ENCODE data around the gene FXYD7.

The FXYD7 gene

GRCh38 chr19:35141837-35142605 is 1.0 kb upstream of the FXYD7 start:
- no peak for DNase-seq (ENCODE audit: low read depth)
- H3K4me3 ChIP-seq (ENCODE audit: low read depth, low read length) = no peak overlapping the region
- TF ChIP-seq, protein P1, sequence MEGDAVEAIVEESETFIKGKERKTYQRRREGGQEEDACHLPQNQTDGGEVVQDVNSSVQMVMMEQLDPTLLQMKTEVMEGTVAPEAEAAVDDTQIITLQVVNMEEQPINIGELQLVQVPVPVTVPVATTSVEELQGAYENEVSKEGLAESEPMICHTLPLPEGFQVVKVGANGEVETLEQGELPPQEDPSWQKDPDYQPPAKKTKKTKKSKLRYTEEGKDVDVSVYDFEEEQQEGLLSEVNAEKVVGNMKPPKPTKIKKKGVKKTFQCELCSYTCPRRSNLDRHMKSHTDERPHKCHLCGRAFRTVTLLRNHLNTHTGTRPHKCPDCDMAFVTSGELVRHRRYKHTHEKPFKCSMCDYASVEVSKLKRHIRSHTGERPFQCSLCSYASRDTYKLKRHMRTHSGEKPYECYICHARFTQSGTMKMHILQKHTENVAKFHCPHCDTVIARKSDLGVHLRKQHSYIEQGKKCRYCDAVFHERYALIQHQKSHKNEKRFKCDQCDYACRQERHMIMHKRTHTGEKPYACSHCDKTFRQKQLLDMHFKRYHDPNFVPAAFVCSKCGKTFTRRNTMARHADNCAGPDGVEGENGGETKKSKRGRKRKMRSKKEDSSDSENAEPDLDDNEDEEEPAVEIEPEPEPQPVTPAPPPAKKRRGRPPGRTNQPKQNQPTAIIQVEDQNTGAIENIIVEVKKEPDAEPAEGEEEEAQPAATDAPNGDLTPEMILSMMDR (conservative IDR thresholded peaks at IDR 0.05; ENCODE audit: low read depth, low read length) = no peak

- no peak overlapping the region for H3K4me3 ChIP-seq (ENCODE audit: low read depth, low read length)
- TF ChIP-seq, protein P1 (conservative IDR thresholded peaks at IDR 0.05; ENCODE audit: low read depth, low read length) = peak; percentile 53
- DNase-seq (ENCODE audit: low read depth) = peak; percentile 40
Measured at GRCh38 chr19:35142606-35143230, 337 bp upstream of the FXYD7 start.

- TF ChIP-seq, protein P1 (conservative IDR thresholded peaks at IDR 0.05; ENCODE audit: low read depth, low read length) = no peak
- no peak for DNase-seq (ENCODE audit: low read depth)
- H3K4me3 ChIP-seq (ENCODE audit: low read depth, low read length) = no peak overlapping the region
Measured at GRCh38 chr19:35143818-35144217, 763 bp downstream of the FXYD7 start.

- TF ChIP-seq, protein P1 (conservative IDR thresholded peaks at IDR 0.05; ENCODE audit: low read depth, low read length) = no peak
- H3K4me3 ChIP-seq (ENCODE audit: low read depth, low read length) = no peak overlapping the region
- DNase-seq (ENCODE audit: low read depth) = no peak
Measured at GRCh38 chr19:35144259-35144599, 1.2 kb downstream of the FXYD7 start.

DNA sequence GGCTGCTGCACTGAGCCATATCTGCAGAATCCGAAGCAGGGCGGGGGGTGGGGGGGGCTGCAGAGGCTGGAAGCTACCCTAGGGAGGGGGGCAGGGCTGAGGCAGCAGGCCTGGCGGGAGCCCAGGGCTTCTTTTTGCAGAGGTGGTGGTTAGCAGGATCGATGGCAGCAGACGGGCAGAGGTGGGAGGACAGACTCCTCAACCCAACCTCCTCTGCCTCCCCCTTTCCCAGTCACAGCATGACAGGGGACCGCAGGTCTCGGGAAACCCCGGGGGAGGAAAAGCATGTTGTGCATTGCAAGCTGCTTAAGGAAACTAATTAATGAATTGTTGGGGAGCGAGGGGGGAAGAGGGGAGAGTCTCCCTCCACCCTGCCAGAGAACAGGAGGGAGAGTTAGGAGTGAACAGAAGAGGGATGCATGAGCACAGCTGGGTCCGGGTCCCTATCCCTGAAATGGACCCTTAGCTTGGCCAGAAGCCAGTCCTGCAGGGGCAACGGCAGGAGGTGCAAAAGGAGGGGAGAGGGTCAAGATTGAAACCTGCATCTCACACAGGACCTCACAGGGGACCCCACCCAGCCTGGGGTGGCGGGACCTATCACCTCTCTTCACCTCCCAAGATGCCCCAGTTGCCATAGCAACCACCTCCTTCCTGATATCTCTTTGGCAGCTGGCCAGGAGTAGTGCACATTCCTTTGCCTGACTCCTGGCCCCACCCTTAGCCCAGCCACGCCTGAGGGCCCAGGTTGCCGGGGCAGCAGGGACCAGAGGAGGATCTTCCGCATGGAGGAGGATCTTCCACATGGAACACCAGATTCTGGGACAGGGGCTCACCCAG is 1.8 kb downstream of the FXYD7 start:
- H3K4me3 ChIP-seq (ENCODE audit: low read depth, low read length) = no peak overlapping the region
- TF ChIP-seq, protein P1 (conservative IDR thresholded peaks at IDR 0.05; ENCODE audit: low read depth, low read length) = no peak
- DNase-seq (ENCODE audit: low read depth) = no peak

GRCh38 chr19:35146746-35147459 is 3.8 kb downstream of the FXYD7 start:
- TF ChIP-seq, protein P1 (conservative IDR thresholded peaks at IDR 0.05; ENCODE audit: low read depth, low read length) = no peak
- DNase-seq (ENCODE audit: low read depth) = no peak
- no peak overlapping the region for H3K4me3 ChIP-seq (ENCODE audit: low read depth, low read length)
